ENCODE data around the gene NEXMIF. TPM values are rescaled to one million over a fixed set of nuclear protein-coding genes. Genes with fewer than 3 reads are reported as not detected.

The NEXMIF gene
- polyA plus RNA-seq, 1 of the 3 experiments (the other 2 are of a cell fraction) = under 0.01 TPM

DNA sequence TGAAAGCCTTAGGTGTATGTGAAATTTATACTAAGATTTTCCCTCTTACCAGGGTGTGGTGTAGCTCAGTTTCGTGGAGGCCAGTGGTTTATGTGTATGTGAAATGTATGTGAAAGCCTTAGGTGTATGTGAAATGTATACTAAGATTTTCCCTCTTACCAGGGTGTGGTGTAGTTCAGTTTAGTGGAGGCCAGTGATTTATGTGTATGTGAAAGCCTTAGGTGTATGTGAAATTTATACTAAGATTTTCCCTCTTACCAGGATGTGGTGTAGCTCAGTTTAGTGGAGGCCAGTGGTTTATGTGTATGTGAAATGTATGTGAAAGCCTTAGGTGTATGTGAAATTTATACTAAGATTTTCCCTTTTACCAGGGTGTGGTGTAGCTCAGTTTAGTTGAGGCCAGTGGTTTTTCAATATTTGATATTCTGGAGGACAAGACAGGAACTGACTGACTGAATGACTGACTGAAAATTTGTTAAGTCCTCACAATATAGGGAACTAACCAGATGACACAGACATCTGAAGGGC, 143.7 kb downstream of the NEXMIF start:
- H3K27ac ChIP-seq (ENCODE audit: low read depth in 2 of 2, low read length in 1 of 2) = no peak overlapping the region
- H3K9me2 ChIP-seq = no peaks in the 10 kb centered on the region
- H3K4me3 ChIP-seq (ENCODE audit: low read depth in 2 of 2, low read length in 1 of 2) = no peak overlapping the region
- H4K20me1 ChIP-seq (ENCODE audit: insufficient read depth) = no peaks in the 10 kb centered on the region
- ChIA-PET CTCF (interaction anchor here (0.7 kb wide), 2 partner anchors 9 to 42 kb away, joined by 3 read pairs; no protein-coding TSS in a partner anchor), POLR2A (no interaction called here)
- H3K4me1 ChIP-seq (ENCODE audit: control insufficient read depth in 1 of 2, insufficient read depth in 2 of 2, low read depth in 1 of 2, low read length in 1 of 2) = no peaks in the 10 kb centered on the region
- H3F3A ChIP-seq (replicated peaks; ENCODE audit: insufficient read depth) = no peaks in the 10 kb centered on the region
- no peak for DNase-seq
- H3K4me2 ChIP-seq = no peak overlapping the region
- H3K9ac ChIP-seq = no peak overlapping the region
- H2AFZ ChIP-seq (ENCODE audit: low read depth) = no peak overlapping the region
- H3K27me3 ChIP-seq (ENCODE audit: insufficient read depth) = no peaks in the 10 kb centered on the region
- H3K9me3 ChIP-seq = no peaks in the 10 kb centered on the region
- WGBS (ENCODE audit: low lambda C conversion rate) = 7% methylated on average over 1 of the region's 1 CpG
- no peaks in the 10 kb centered on the region for H3K79me2 ChIP-seq (ENCODE audit: insufficient read depth)
- H3K36me3 ChIP-seq (replicated peaks in 1 of 2; ENCODE audit: control insufficient read depth in 1 of 2, insufficient read depth in 2 of 2, low read length in 1 of 2) = no peaks in the 10 kb centered on the region
- TF ChIP-seq NRF1 (IDR thresholded peaks at IDR 0.05; ENCODE audit: low read depth, low read length) = no peak
- TF ChIP-seq, protein P1, sequence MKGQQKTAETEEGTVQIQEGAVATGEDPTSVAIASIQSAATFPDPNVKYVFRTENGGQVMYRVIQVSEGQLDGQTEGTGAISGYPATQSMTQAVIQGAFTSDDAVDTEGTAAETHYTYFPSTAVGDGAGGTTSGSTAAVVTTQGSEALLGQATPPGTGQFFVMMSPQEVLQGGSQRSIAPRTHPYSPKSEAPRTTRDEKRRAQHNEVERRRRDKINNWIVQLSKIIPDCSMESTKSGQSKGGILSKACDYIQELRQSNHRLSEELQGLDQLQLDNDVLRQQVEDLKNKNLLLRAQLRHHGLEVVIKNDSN (IDR thresholded peaks at IDR 0.05; ENCODE audit: borderline replicate concordance, low read depth) = no peak
- TF ChIP-seq, protein P2, sequence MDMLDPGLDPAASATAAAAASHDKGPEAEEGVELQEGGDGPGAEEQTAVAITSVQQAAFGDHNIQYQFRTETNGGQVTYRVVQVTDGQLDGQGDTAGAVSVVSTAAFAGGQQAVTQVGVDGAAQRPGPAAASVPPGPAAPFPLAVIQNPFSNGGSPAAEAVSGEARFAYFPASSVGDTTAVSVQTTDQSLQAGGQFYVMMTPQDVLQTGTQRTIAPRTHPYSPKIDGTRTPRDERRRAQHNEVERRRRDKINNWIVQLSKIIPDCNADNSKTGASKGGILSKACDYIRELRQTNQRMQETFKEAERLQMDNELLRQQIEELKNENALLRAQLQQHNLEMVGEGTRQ (IDR thresholded peaks at IDR 0.05; ENCODE audit: borderline replicate concordance, low read depth, low read length) = no peak
- no peak for TF ChIP-seq RFX5 (IDR thresholded peaks at IDR 0.05; ENCODE audit: low read length)
- no peak for TF ChIP-seq NFIC (IDR thresholded peaks at IDR 0.05; ENCODE audit: borderline replicate concordance)

DNA sequence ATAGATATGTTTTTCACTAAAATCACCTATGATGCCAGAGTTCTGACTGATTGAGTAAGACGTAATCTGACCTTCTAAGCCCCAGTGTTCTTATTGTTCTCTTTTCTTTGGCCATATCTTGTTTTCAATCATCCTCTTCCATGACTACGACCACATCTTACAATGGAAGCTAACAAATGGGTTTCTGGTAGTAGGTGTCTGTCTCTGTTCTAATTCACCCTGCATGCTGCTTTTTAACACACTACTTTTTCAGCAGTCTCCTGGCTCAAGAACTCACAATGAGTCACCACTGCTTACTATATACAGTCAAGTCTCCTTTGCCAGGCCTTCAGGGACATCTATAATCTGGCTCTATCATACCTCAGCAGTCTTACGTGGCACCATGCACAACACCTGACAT, 146.1 kb downstream of the NEXMIF start:
- CTCF ChIA-PET = no interaction called here
- no peaks in the 10 kb centered on the region for H3K27me3 ChIP-seq (ENCODE audit: insufficient read depth)
- no peak overlapping the region for H2AFZ ChIP-seq (ENCODE audit: low read depth)
- POLR2A ChIA-PET = no interaction called here
- no peaks in the 10 kb centered on the region for H3K36me3 ChIP-seq (replicated peaks in 1 of 2; ENCODE audit: control insufficient read depth in 1 of 2, insufficient read depth in 2 of 2, low read length in 1 of 2)
- no peak overlapping the region for H3K27ac ChIP-seq (ENCODE audit: low read depth in 2 of 2, low read length in 1 of 2)
- no peak overlapping the region for H3K9ac ChIP-seq
- H4K20me1 ChIP-seq (ENCODE audit: insufficient read depth) = no peaks in the 10 kb centered on the region
- no peak for TF ChIP-seq RAD21 (IDR thresholded peaks at IDR 0.05; ENCODE audit: low read length)
- TF ChIP-seq, protein P3, sequence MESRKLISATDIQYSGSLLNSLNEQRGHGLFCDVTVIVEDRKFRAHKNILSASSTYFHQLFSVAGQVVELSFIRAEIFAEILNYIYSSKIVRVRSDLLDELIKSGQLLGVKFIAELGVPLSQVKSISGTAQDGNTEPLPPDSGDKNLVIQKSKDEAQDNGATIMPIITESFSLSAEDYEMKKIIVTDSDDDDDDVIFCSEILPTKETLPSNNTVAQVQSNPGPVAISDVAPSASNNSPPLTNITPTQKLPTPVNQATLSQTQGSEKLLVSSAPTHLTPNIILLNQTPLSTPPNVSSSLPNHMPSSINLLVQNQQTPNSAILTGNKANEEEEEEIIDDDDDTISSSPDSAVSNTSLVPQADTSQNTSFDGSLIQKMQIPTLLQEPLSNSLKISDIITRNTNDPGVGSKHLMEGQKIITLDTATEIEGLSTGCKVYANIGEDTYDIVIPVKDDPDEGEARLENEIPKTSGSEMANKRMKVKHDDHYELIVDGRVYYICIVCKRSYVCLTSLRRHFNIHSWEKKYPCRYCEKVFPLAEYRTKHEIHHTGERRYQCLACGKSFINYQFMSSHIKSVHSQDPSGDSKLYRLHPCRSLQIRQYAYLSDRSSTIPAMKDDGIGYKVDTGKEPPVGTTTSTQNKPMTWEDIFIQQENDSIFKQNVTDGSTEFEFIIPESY (IDR thresholded peaks at IDR 0.05; ENCODE audit: borderline replicate concordance, low read depth) = no peak
- TF ChIP-seq, protein P4, sequence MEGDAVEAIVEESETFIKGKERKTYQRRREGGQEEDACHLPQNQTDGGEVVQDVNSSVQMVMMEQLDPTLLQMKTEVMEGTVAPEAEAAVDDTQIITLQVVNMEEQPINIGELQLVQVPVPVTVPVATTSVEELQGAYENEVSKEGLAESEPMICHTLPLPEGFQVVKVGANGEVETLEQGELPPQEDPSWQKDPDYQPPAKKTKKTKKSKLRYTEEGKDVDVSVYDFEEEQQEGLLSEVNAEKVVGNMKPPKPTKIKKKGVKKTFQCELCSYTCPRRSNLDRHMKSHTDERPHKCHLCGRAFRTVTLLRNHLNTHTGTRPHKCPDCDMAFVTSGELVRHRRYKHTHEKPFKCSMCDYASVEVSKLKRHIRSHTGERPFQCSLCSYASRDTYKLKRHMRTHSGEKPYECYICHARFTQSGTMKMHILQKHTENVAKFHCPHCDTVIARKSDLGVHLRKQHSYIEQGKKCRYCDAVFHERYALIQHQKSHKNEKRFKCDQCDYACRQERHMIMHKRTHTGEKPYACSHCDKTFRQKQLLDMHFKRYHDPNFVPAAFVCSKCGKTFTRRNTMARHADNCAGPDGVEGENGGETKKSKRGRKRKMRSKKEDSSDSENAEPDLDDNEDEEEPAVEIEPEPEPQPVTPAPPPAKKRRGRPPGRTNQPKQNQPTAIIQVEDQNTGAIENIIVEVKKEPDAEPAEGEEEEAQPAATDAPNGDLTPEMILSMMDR (IDR thresholded peaks at IDR 0.05) = no peak
- TF ChIP-seq, protein P5, sequence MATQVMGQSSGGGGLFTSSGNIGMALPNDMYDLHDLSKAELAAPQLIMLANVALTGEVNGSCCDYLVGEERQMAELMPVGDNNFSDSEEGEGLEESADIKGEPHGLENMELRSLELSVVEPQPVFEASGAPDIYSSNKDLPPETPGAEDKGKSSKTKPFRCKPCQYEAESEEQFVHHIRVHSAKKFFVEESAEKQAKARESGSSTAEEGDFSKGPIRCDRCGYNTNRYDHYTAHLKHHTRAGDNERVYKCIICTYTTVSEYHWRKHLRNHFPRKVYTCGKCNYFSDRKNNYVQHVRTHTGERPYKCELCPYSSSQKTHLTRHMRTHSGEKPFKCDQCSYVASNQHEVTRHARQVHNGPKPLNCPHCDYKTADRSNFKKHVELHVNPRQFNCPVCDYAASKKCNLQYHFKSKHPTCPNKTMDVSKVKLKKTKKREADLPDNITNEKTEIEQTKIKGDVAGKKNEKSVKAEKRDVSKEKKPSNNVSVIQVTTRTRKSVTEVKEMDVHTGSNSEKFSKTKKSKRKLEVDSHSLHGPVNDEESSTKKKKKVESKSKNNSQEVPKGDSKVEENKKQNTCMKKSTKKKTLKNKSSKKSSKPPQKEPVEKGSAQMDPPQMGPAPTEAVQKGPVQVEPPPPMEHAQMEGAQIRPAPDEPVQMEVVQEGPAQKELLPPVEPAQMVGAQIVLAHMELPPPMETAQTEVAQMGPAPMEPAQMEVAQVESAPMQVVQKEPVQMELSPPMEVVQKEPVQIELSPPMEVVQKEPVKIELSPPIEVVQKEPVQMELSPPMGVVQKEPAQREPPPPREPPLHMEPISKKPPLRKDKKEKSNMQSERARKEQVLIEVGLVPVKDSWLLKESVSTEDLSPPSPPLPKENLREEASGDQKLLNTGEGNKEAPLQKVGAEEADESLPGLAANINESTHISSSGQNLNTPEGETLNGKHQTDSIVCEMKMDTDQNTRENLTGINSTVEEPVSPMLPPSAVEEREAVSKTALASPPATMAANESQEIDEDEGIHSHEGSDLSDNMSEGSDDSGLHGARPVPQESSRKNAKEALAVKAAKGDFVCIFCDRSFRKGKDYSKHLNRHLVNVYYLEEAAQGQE (IDR thresholded peaks at IDR 0.05; ENCODE audit: low read depth, low read length) = no peak
- TF ChIP-seq POLR2AphosphoS5 (IDR thresholded peaks at IDR 0.05; ENCODE audit: low read depth, low read length) = no peak
- no peak for TF ChIP-seq CHD2 (IDR thresholded peaks at IDR 0.05; ENCODE audit: low read length, partially characterized antibody)
- TF ChIP-seq ELF1 (IDR thresholded peaks at IDR 0.05) = no peak
- no peak for TF ChIP-seq TCF12 (IDR thresholded peaks at IDR 0.05)
- no peak for TF ChIP-seq TAF1 (IDR thresholded peaks at IDR 0.05; ENCODE audit: borderline replicate concordance, low read depth, low read length)
- TF ChIP-seq, protein P6, sequence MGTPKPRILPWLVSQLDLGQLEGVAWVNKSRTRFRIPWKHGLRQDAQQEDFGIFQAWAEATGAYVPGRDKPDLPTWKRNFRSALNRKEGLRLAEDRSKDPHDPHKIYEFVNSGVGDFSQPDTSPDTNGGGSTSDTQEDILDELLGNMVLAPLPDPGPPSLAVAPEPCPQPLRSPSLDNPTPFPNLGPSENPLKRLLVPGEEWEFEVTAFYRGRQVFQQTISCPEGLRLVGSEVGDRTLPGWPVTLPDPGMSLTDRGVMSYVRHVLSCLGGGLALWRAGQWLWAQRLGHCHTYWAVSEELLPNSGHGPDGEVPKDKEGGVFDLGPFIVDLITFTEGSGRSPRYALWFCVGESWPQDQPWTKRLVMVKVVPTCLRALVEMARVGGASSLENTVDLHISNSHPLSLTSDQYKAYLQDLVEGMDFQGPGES (IDR thresholded peaks at IDR 0.05; ENCODE audit: low read depth, low read length) = no peak
- no peak for TF ChIP-seq FOSL2 (IDR thresholded peaks at IDR 0.05; ENCODE audit: borderline replicate concordance, low read depth)
- TF ChIP-seq RXRA (IDR thresholded peaks at IDR 0.05; ENCODE audit: borderline replicate concordance, low read depth) = no peak
- DNase-seq = no peak
- 9% methylated on average over 3 of the region's 3 CpGs for WGBS (ENCODE audit: low lambda C conversion rate)
- H3K9me2 ChIP-seq = no peaks in the 10 kb centered on the region
- H3F3A ChIP-seq (replicated peaks; ENCODE audit: insufficient read depth) = no peaks in the 10 kb centered on the region
- H3K9me3 ChIP-seq = no peaks in the 10 kb centered on the region
- no peak overlapping the region for H3K4me3 ChIP-seq (ENCODE audit: low read depth in 2 of 2, low read length in 1 of 2)
- H3K4me2 ChIP-seq = no peak overlapping the region
- H3K4me1 ChIP-seq (ENCODE audit: control insufficient read depth in 1 of 2, insufficient read depth in 2 of 2, low read depth in 1 of 2, low read length in 1 of 2) = no peaks in the 10 kb centered on the region
- no peaks in the 10 kb centered on the region for H3K79me2 ChIP-seq (ENCODE audit: insufficient read depth)
